K562 (cell line): Measurements from ENCODE around the gene LACTBL1. TPM values are rescaled to one million over a fixed set of nuclear protein-coding genes. Genes with fewer than 3 reads are reported as not detected.

ENCODE experiments used
- ARHGAP35 ChIP-seq: fragments of 450-650 bp; IDR thresholded peaks from 2 replicates; pipeline ENCODE4 v1.6.1; 2018; ENCODE audit not compliant: partially characterized antibody
- CAMTA2 ChIP-seq: fragments of 250-450 bp; sonication (Bioruptor Pico); conservative IDR thresholded peaks from 2 replicates; pipeline ENCODE4 v1.5.1; 2022
- CCNT2 ChIP-seq: IDR thresholded peaks from 2 replicates; pipeline ENCODE4 v1.6.1; 2011; ENCODE audit warnings: borderline replicate concordance, low read depth, mild to moderate bottlenecking, moderate library complexity, mixed read lengths, low read length; ENCODE audit not compliant: insufficient read length; ENCODE audit errors: extremely low read depth
- CHD1 ChIP-seq: fragments of 200-600 bp; sonication (generic); IDR thresholded peaks from one replicate; pipeline ENCODE4 v1.6.1; 2012; ENCODE audit warnings: mild to moderate bottlenecking, moderate library complexity, low read length, inconsistent platforms
- GTF2F1 ChIP-seq: IDR thresholded peaks from 2 replicates; pipeline ENCODE4 v1.6.1; 2011; ENCODE audit warnings: low read depth, low read length, improper control_type of control experiment
- HCFC1 ChIP-seq: IDR thresholded peaks from 2 replicates; pipeline ENCODE4 v1.6.1; 2012; ENCODE audit warnings: low read depth, low read length, improper control_type of control experiment
- IFI16 ChIP-seq: fragments of 250-450 bp; sonication (Bioruptor Pico); IDR thresholded peaks from 2 replicates; pipeline ENCODE4 v2.1.2; 2022; ENCODE audit warnings: mild to moderate bottlenecking, inconsistent platforms
- JUN ChIP-seq, 2 experiments: sonication (generic) in 1 of 2; formaldehyde crosslinking in 1 of 2; IDR thresholded peaks; 2 replicates each; pipeline versions ENCODE4 v1.6.1 to v1.8.0; 2012 to 2022; ENCODE audit warnings: borderline replicate concordance in 2 of 2, mild to moderate bottlenecking in 2 of 2, improper control_type of control experiment in 1 of 2, low read depth in 1 of 2, low read length in 1 of 2, missing genetic modification reagents in 1 of 2
- KDM1A ChIP-seq, 2 experiments: fragments of 450-650 bp; IDR thresholded peaks; 2 replicates each; pipeline ENCODE4 v1.6.1; 2016; ENCODE audit warnings: mild to moderate bottlenecking in 2 of 2
- KLF1 ChIP-seq: fragments of 450-650 bp; IDR thresholded peaks from 2 replicates; pipeline ENCODE4 v1.6.1; 2016; ENCODE audit warnings: missing genetic modification characterization, missing compliant biosample characterization
- KLF10 ChIP-seq: fragments of 250-450 bp; sonication (Bioruptor Pico); IDR thresholded peaks from 2 replicates; pipeline ENCODE4 v1.6.1; 2021; ENCODE audit warnings: matching md5 sums
- KLF16 ChIP-seq: IDR thresholded peaks from 2 replicates; pipeline ENCODE4 v1.6.1; 2016; ENCODE audit warnings: antibody characterized with exemption
- NFXL1 ChIP-seq: fragments of 450-650 bp; formaldehyde crosslinking; IDR thresholded peaks from 2 replicates; pipeline ENCODE4 v1.4.0; 2021; ENCODE audit warnings: mild to moderate bottlenecking
- POLR2H ChIP-seq: IDR thresholded peaks from 2 replicates; pipeline ENCODE4 v1.6.1; 2016; ENCODE audit warnings: missing genetic modification characterization, low read depth, mild to moderate bottlenecking, control low read depth, missing compliant biosample characterization, moderate library complexity
- POU5F1 ChIP-seq: fragments of 150-350 bp; IDR thresholded peaks from 2 replicates; pipeline ENCODE4 v1.6.1; 2014; ENCODE audit warnings: borderline replicate concordance, low read length, low read depth, mild to moderate bottlenecking; ENCODE audit not compliant: partially characterized antibody
- RBBP5 ChIP-seq: fragments of 200-600 bp; sonication (generic); IDR thresholded peaks from 2 replicates; pipeline ENCODE4 v1.6.1; 2012; ENCODE audit warnings: borderline replicate concordance, mild to moderate bottlenecking, low read length, control low read depth, inconsistent platforms; ENCODE audit not compliant: insufficient read depth, poor library complexity, severe bottlenecking
- SLC30A9 ChIP-seq: fragments of 250-450 bp; sonication (Bioruptor Pico); IDR thresholded peaks from 2 replicates; pipeline ENCODE4 v1.8.0; 2022; ENCODE audit warnings: mild to moderate bottlenecking, moderate library complexity
- THRA ChIP-seq: fragments of 450-650 bp; IDR thresholded peaks from 2 replicates; pipeline ENCODE4 v1.6.1; 2017; ENCODE audit warnings: mild to moderate bottlenecking, moderate library complexity
- ZFP91 ChIP-seq: sonication (generic); formaldehyde crosslinking; IDR thresholded peaks from 2 replicates; pipeline ENCODE4 v1.8.0; 2022; ENCODE audit warnings: mild to moderate bottlenecking, missing genetic modification reagents
- ZKSCAN1 ChIP-seq: fragments of 150-350 bp; IDR thresholded peaks from 2 replicates; pipeline ENCODE4 v1.6.1; 2016; ENCODE audit warnings: low read depth, low read length
- ZNF174 ChIP-seq: fragments of 250-450 bp; sonication (Bioruptor Pico); IDR thresholded peaks from 2 replicates; pipeline ENCODE4 v1.4.0; 2020; ENCODE audit warnings: mild to moderate bottlenecking
- ZNF24 ChIP-seq: fragments of 450-650 bp; IDR thresholded peaks from 2 replicates; pipeline ENCODE4 v1.6.1; 2016
- ZNF408 ChIP-seq: fragments of 250-450 bp; sonication (Bioruptor Pico); IDR thresholded peaks from 2 replicates; pipeline ENCODE4 v1.4.0; 2020; ENCODE audit warnings: low read depth, mild to moderate bottlenecking, moderate library complexity
- ZNF444 ChIP-seq: fragments of 250-450 bp; sonication (Bioruptor Pico); IDR thresholded peaks from 2 replicates; pipeline ENCODE4 v1.4.0; 2020; ENCODE audit warnings: mild to moderate bottlenecking, moderate library complexity
- ZZZ3 ChIP-seq: fragments of 450-650 bp; IDR thresholded peaks from 2 replicates; pipeline ENCODE4 v1.6.1; 2016; ENCODE audit warnings: antibody characterized with exemption, mild to moderate bottlenecking, moderate library complexity
- polyA plus RNA-seq, 8 experiments: library from polyadenylated mRNA; depleted of rRNA in 4 of 8; stranded (reverse) in 5 of 8; unstranded in 3 of 8; fragments of >200 nt; fragmentation: Nextera tagmentation in 2 of 8; fragmentation: Illumina TruSeq in 1 of 8; extraction: Ambion mirVana in 2 of 8; extraction: Trizol in 1 of 8; gene quantifications; 2 replicates each; pipeline versions ENCODE4 v1.2.1 to v1.2.3, GENCODE V29; 2011 to 2014; ENCODE audit warnings: inconsistent platforms in 1 of 8, missing spikeins in 1 of 8
- total RNA-seq, 7 experiments: library from RNA; depleted of rRNA in 6 of 7; stranded (reverse); fragments of >200 nt in 6 of 7; fragmentation: Illumina TruSeq in 2 of 7; extraction: Trizol in 2 of 7; gene quantifications; 2 replicates each; pipeline versions ENCODE4 v1.2.1 to v1.2.3, GENCODE V29; 2011 to 2021; ENCODE audit warnings: low replicate concordance in 1 of 7
- TF ChIP-seq, protein P1 (sequence below): fragments of 450-650 bp; conservative IDR thresholded peaks from 2 replicates; pipeline ENCODE4 v1.6.1; 2016; ENCODE audit warnings: missing genetic modification characterization, low read depth, mild to moderate bottlenecking, missing compliant biosample characterization, moderate library complexity

The LACTBL1 gene
- total and polyA plus RNA-seq, 9 of the 15 experiments (the other 6 are each of a cell fraction or from before 2014, with no cell fraction given): not detected

GRCh38 chr1:22976461-22977243 lies 4.0 kb upstream of the LACTBL1 start (continued):
- no peak for TF ChIP-seq ZNF408 (CRISPR knock-in tag)
- no peak for TF ChIP-seq CHD1
- no peak for TF ChIP-seq ZNF444
- TF ChIP-seq POLR2H (tag): no peak
- no peak for TF ChIP-seq SLC30A9 (CRISPR knock-in tag)
- TF ChIP-seq, protein P1, sequence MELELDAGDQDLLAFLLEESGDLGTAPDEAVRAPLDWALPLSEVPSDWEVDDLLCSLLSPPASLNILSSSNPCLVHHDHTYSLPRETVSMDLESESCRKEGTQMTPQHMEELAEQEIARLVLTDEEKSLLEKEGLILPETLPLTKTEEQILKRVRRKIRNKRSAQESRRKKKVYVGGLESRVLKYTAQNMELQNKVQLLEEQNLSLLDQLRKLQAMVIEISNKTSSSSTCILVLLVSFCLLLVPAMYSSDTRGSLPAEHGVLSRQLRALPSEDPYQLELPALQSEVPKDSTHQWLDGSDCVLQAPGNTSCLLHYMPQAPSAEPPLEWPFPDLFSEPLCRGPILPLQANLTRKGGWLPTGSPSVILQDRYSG (tag): no peak
- TF ChIP-seq POU5F1: no peak
- no peak for TF ChIP-seq ZFP91 (CRISPR knock-in tag)
- TF ChIP-seq JUN (IDR thresholded peaks at IDR 0.05; ENCODE audit: borderline replicate concordance, low read depth, low read length): 0 out of 2 replicates have a peak, but pooled peaks have one; percentile 0
- TF ChIP-seq JUN (CRISPR knock-in tag; IDR thresholded peaks at IDR 0.05; ENCODE audit: borderline replicate concordance): no peak
- TF ChIP-seq NFXL1 (CRISPR knock-in tag): no peak
- TF ChIP-seq CAMTA2 (CRISPR knock-in tag): no peak
- TF ChIP-seq HCFC1: no peak
- no peak for TF ChIP-seq GTF2F1
- no peak for TF ChIP-seq CCNT2
- TF ChIP-seq KLF1 (tag): 0 out of 2 replicates have a peak, but pooled peaks have one; percentile 42
- TF ChIP-seq ZNF174: no peak
- TF ChIP-seq KLF10 (CRISPR knock-in tag): no peak
- TF ChIP-seq THRA: no peak
- TF ChIP-seq IFI16 (CRISPR knock-in tag): no peak
- peak; percentile 27; the same call in 1 of the 2 replicates for TF ChIP-seq ZNF24
- TF ChIP-seq ARHGAP35: no peak
- TF ChIP-seq KDM1A (IDR thresholded peaks at IDR 0.05): peak; percentile 54 to 83; a peak in 2 of 4 replicates
- TF ChIP-seq ZZZ3: no peak
- no peak for TF ChIP-seq RBBP5
- TF ChIP-seq ZKSCAN1: peak; percentile 35; the same call in 1 of the 2 replicates
- peak; percentile 38; the same call in 1 of the 2 replicates for TF ChIP-seq KLF16
